ENCODE data around the gene SCARF2. TPM values are rescaled to one million over a fixed set of nuclear protein-coding genes. Genes with fewer than 3 reads are reported as not detected.

Gene SCARF2
- total RNA-seq = 8.6 and 10.1 TPM in 2 replicates

GRCh38 chr22:20437613-20438426 is at the start of gene SCARF2:
SCARF2 (minus strand) TSS chr22:20437825; CDS start chr22:20437754, 71 bp downstream.

GRCh38 chr22:20393705-20394476 is 43.7 kb downstream of the SCARF2 start, which contains the start of gene ZNF74:
ZNF74 (plus strand) TSS chr22:20394151; CDS start chr22:20394629, 478 bp downstream.

Other genes starting within 250 kb of the SCARF2 start
- 0.69 and 1.4 TPM in 2 replicates for gene RTN4R, start 169.5 kb downstream of the SCARF2 start, total RNA-seq
- 71.7 and 89.3 TPM in 2 replicates for gene DGCR6L, start 117.8 kb downstream of the SCARF2 start, total RNA-seq
- gene ZNF74, start 43.7 kb downstream of the SCARF2 start, total RNA-seq = 6.9 and 7.8 TPM in 2 replicates
- 15.0 and 18.6 TPM in 2 replicates for gene KLHL22, start 58.0 kb upstream of the SCARF2 start, total RNA-seq
- 48.6 and 52.2 TPM in 2 replicates for gene MED15, start 69.8 kb upstream of the SCARF2 start, total RNA-seq

Data from mammary microvascular endothelial cell (primary cell).